IMR-90 (cell line): Measurements from ENCODE around the gene NMRK1. TPM values are rescaled to one million over a fixed set of nuclear protein-coding genes. Genes with fewer than 3 reads are reported as not detected.

Experiments used
- ATAC-seq: fragments of 200-7000 bp; cut with Tn5 transposase; 2 replicates; pipeline ENCODE4 v1.9.1; 2020; ENCODE audit warnings: low read depth, mild to moderate bottlenecking, moderate library complexity
- BruUV-seq: library from RNA; stranded (reverse); fragments of 400-500 nt; replicated peaks from 2 replicates; lab custom pipeline; 2021; lab: Mats Ljungman, UMichigan
- CTCF ChIA-PET: fragments of 300-600 bp; formaldehyde crosslinking; extraction: SDS; loops from one replicate; lab custom pipeline; 2021; ENCODE audit warnings: antibody characterized with exemption; lab: Yijun Ruan, JAX
- POLR2A ChIA-PET: fragments of 300-600 bp; sonication (Branson Sonifier 250); formaldehyde crosslinking; loops from one replicate; lab custom pipeline; 2022; ENCODE audit warnings: antibody characterized with exemption; ENCODE audit not compliant: unreplicated experiment; lab: Charles Lee
- DNase-seq: peaks from one replicate; pipeline ENCODE4 v3.0.0; 2013
- H2AFZ ChIP-seq: replicated peaks from 2 replicates; pipeline ENCODE3; 2013; ENCODE audit warnings: low read length, mild to moderate bottlenecking; ENCODE audit not compliant: poor library complexity
- H2AK5ac ChIP-seq: 2 replicates; pipeline ENCODE4 v1.6.1; 2013; ENCODE audit warnings: low read depth, low read length, inconsistent platforms
- H2AK9ac ChIP-seq: replicated peaks from 2 replicates; pipeline ENCODE3; 2013; ENCODE audit warnings: mild to moderate bottlenecking, low read depth, low read length, moderate library complexity; ENCODE audit not compliant: poor library complexity
- H2BK120ac ChIP-seq: 2 replicates; pipeline ENCODE4 v1.6.1; 2013; ENCODE audit warnings: low read depth, low read length, inconsistent platforms
- H2BK15ac ChIP-seq: 3 replicates; pipeline ENCODE4 v1.6.1; 2013; ENCODE audit warnings: low read depth, low read length, inconsistent platforms
- H2BK20ac ChIP-seq: 2 replicates; pipeline ENCODE4 v1.6.1; 2013; ENCODE audit warnings: low read depth, mild to moderate bottlenecking, inconsistent platforms, low read length, moderate library complexity
- H2BK5ac ChIP-seq: 2 replicates; pipeline ENCODE4 v1.6.1; 2013; ENCODE audit warnings: mild to moderate bottlenecking, low read depth, low read length, inconsistent platforms; ENCODE audit not compliant: poor library complexity, severe bottlenecking
- H3K14ac ChIP-seq: replicated peaks from 2 replicates; pipeline ENCODE4 v1.6.1; 2013; ENCODE audit warnings: low read depth, low read length, inconsistent platforms
- H3K18ac ChIP-seq: 2 replicates; pipeline ENCODE4 v1.6.1; 2013; ENCODE audit warnings: low read depth, low read length, control low read depth
- H3K23ac ChIP-seq: 2 replicates; pipeline ENCODE4 v1.6.1; 2013; ENCODE audit warnings: low read depth, low read length, inconsistent platforms
- H3K27ac ChIP-seq: 2 replicates; pipeline ENCODE4 v1.5.1; 2013; ENCODE audit warnings: mild to moderate bottlenecking, control low read depth, low read length; ENCODE audit not compliant: insufficient read depth
- H3K27me3 ChIP-seq: 2 replicates; pipeline ENCODE4 v1.6.1; 2013; ENCODE audit warnings: low read length; ENCODE audit not compliant: control insufficient read depth, insufficient read depth
- H3K36me3 ChIP-seq: 2 replicates; pipeline ENCODE4 v1.6.1; 2013; ENCODE audit warnings: low read length, mixed read lengths; ENCODE audit not compliant: control insufficient read depth, insufficient read depth
- H3K4ac ChIP-seq: 2 replicates; pipeline ENCODE4 v1.6.1; 2013; ENCODE audit warnings: low read depth, low read length, inconsistent platforms
- H3K4me1 ChIP-seq: 2 replicates; pipeline ENCODE4 v1.6.1; 2013; ENCODE audit warnings: low read length, mixed read lengths; ENCODE audit not compliant: control insufficient read depth, insufficient read depth
- H3K4me2 ChIP-seq: 2 replicates; pipeline ENCODE4 v1.6.1; 2013; ENCODE audit warnings: low read depth, mild to moderate bottlenecking, control low read depth, low read length, moderate library complexity
- H3K4me3 ChIP-seq: 2 replicates; pipeline ENCODE4 v1.5.1; 2013; ENCODE audit warnings: low read depth, mild to moderate bottlenecking, control low read depth, low read length, moderate library complexity; ENCODE audit not compliant: insufficient read depth
- H3K56ac ChIP-seq: 2 replicates; pipeline ENCODE4 v1.6.1; 2013; ENCODE audit warnings: low read length, inconsistent platforms; ENCODE audit not compliant: insufficient read depth; ENCODE audit errors: extremely low read depth
- H3K79me1 ChIP-seq, 2 experiments: 2 replicates each; pipeline ENCODE4 v1.6.1; 2013; ENCODE audit warnings: low read length in 2 of 2, inconsistent platforms in 1 of 2, low read depth in 1 of 2
- H3K9ac ChIP-seq: 2 replicates; pipeline ENCODE4 v1.6.1; 2013; ENCODE audit warnings: low read depth, low read length, control low read depth
- H3K9me1 ChIP-seq: 2 replicates; pipeline ENCODE4 v1.6.1; 2013; ENCODE audit warnings: low read length, inconsistent platforms; ENCODE audit not compliant: insufficient read depth
- H3K9me3 ChIP-seq: 2 replicates; pipeline ENCODE4 v1.6.1; 2013; ENCODE audit warnings: low read length; ENCODE audit not compliant: control insufficient read depth, insufficient read depth
- H4K20me1 ChIP-seq: 2 replicates; pipeline ENCODE4 v1.6.1; 2013; ENCODE audit warnings: low read length, inconsistent platforms; ENCODE audit not compliant: insufficient read depth
- H4K5ac ChIP-seq: 2 replicates; pipeline ENCODE4 v1.6.1; 2013; ENCODE audit warnings: mild to moderate bottlenecking, low read depth, low read length, control low read depth
- H4K8ac ChIP-seq, 2 experiments: 2 replicates each; pipeline ENCODE4 v1.6.1; 2013; ENCODE audit warnings: low read depth in 2 of 2, low read length in 2 of 2, control low read depth in 1 of 2, inconsistent platforms in 1 of 2
- H4K91ac ChIP-seq: 2 replicates; pipeline ENCODE4 v1.6.1; 2013; ENCODE audit warnings: low read depth, low read length, inconsistent platforms; ENCODE audit not compliant: insufficient read depth
- BHLHE40 ChIP-seq: fragments of 150-350 bp; IDR thresholded peaks from 2 replicates; pipeline ENCODE4 v1.6.1; 2016; ENCODE audit warnings: mild to moderate bottlenecking, low read depth, low read length
- CHD1 ChIP-seq: IDR thresholded peaks from 2 replicates; pipeline ENCODE4 v1.6.1; 2012; ENCODE audit warnings: low read depth, low read length, improper control_type of control experiment
- MAZ ChIP-seq: IDR thresholded peaks from 2 replicates; pipeline ENCODE4 v1.6.1; 2012; ENCODE audit warnings: low read depth, mild to moderate bottlenecking, low read length, improper control_type of control experiment, moderate library complexity, borderline replicate concordance
- MXI1 ChIP-seq: IDR thresholded peaks from 2 replicates; pipeline ENCODE4 v1.6.1; 2012; ENCODE audit warnings: low read depth, mild to moderate bottlenecking, low read length, moderate library complexity, borderline replicate concordance
- RFX5 ChIP-seq: IDR thresholded peaks from 2 replicates; pipeline ENCODE4 v1.8.0; 2012; ENCODE audit warnings: low read depth, mild to moderate bottlenecking, low read length, moderate library complexity
- WGBS, 2 experiments: methylation state at CpG; one replicate each; pipeline versions ENCODE4 v1.1.5 to v1.1.7; 2013; ENCODE audit warnings: missing lambda C conversion rate in 2 of 2; ENCODE audit not compliant: insufficient read length in 1 of 2; ENCODE audit errors: extremely low coverage in 2 of 2; 5-methylcytosine and 5-hydroxymethylcytosine counted together
- dilution Hi-C: fragments of 300-500 bp; cut with HindIII; formaldehyde crosslinking; loops from one replicate; pipeline ENCODE4 v1.14.3; 2018; ENCODE audit warnings: low sequenced_read_pairs; ENCODE audit not compliant: unreplicated experiment
- in situ Hi-C: fragments of 300-500 bp; cut with MboI; formaldehyde crosslinking; loops from 3 replicates; pipeline ENCODE4 v1.14.3; 2019; ENCODE audit warnings: low sequenced_read_pairs, inconsistent platforms, mixed read lengths
- intact Hi-C: fragments of 100-400 bp; cut with micrococcal nuclease; formaldehyde crosslinking; loops from 2 replicates; pipeline ENCODE4 v1.10.0; 2022
- polyA plus RNA-seq, 3 experiments: library from polyadenylated mRNA; depleted of rRNA; stranded (reverse); fragments of >200 nt; gene quantifications; 2 replicates each; pipeline ENCODE4 v1.2.3, GENCODE V29; 2012; ENCODE audit warnings: low replicate concordance in 1 of 3
- total RNA-seq: library from RNA; depleted of rRNA; stranded (reverse); fragments of >200 nt; gene quantifications from 2 replicates; pipeline ENCODE4 v1.2.3, GENCODE V29; 2012

The NMRK1 gene
- total and polyA plus RNA-seq, 2 of the 4 experiments (the other 2 are of a cell fraction) = 5.7 to 5.9 TPM

DNA sequence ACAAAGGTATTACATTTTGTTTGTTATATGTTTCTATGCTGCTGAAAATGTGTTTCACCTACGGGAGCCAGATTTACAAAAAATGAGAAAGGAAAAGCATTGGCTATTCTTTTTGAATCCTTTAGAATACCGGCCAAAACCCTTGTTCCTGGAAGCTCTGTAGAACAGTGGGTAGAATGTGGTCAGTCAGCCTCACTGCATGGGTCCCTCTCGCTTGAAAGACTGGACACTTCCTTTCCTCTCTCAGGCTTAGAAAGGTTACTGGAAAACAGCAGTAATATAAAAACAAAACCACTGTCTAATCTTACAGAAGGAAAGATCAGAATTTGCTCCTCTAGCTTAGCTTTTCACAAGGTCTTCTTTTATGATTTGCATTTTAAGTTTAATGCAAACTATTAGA is 45.4 kb upstream of the NMRK1 start:
- ChIA-PET POLR2A (no interaction called here), CTCF (no interaction called here)
- no peak overlapping the region for H2BK5ac ChIP-seq
- no peaks in the 10 kb centered on the region; the same call in 1 of the 2 replicates for H4K20me1 ChIP-seq
- no peak overlapping the region for H3K23ac ChIP-seq
- peaks cover 0 to 8% of the 10 kb centered on the region in 2 experiments; a peak in 1 of 4 replicates for H3K79me1 ChIP-seq
- no peaks in the 10 kb centered on the region for H3K27me3 ChIP-seq
- in situ Hi-C loops = no loop called here
- ATAC-seq (no peak), DNase-seq (no peak)
- H3K9me1 ChIP-seq = peaks cover 12% of the 10 kb centered on the region; the same call in 1 of the 2 replicates
- H2BK20ac ChIP-seq = no peak overlapping the region
- H4K91ac ChIP-seq = no peak overlapping the region
- no CpG with 5 or more reads among the region's 3 CpGs for WGBS, 2 experiments
- peaks cover 2% of the 10 kb centered on the region for H3K4me1 ChIP-seq
- no peak overlapping the region for H2AK9ac ChIP-seq
- no peak overlapping the region for H3K4ac ChIP-seq
- H2AFZ ChIP-seq = no peak overlapping the region
- no peak overlapping the region for H3K14ac ChIP-seq
- no peaks in the 10 kb centered on the region for H3K9me3 ChIP-seq
- no peak overlapping the region for H4K8ac ChIP-seq
- H2BK120ac ChIP-seq = no peak overlapping the region
- H2AK5ac ChIP-seq = no peak overlapping the region
- H4K5ac ChIP-seq = no peak overlapping the region
- no peak overlapping the region for H3K18ac ChIP-seq
- TF ChIP-seq MAZ = no peak
- TF ChIP-seq RFX5 = no peak
- TF ChIP-seq MXI1 = no peak
- no peak for TF ChIP-seq BHLHE40
- TF ChIP-seq CHD1 = no peak
- H3K27ac ChIP-seq = no peak overlapping the region
- BruUV-seq = no TSS peak
- H3K36me3 ChIP-seq = peaks cover 5% of the 10 kb centered on the region
- dilution Hi-C loops = no loop called here
- H3K4me2 ChIP-seq = no peak overlapping the region
- H3K9ac ChIP-seq = no peak overlapping the region
- H3K56ac ChIP-seq = no peak overlapping the region
- H2BK15ac ChIP-seq = no peak overlapping the region
- H3K4me3 ChIP-seq = no peak overlapping the region
- intact Hi-C loops = no loop called here
